Activated T-helper 2 cell treated with anti-CD3 and anti-CD28 coated beads, Interferon-gamma antibody, Interleukin-2, Interleukin-4, amounts not matched to agents 10 μg/mL and 5 μg/mL and 100 μg/mL, durations not matched to agents 14 hours and 24 hours and 36 hours (primary cell): ENCODE results near the gene KLHL10. TPM values are rescaled to one million over a fixed set of nuclear protein-coding genes. Genes with fewer than 3 reads are reported as not detected.
A peak's percentile ranks its signal among the peaks of the same experiment; 100 is the strongest.
"Not testable (repeated sequence)": the region's sequence is repeated elsewhere in the genome, so short reads cannot be mapped to it uniquely, and the experiment has no call there.

Experiments
- DNase-seq: peaks from one replicate; pipeline ENCODE4 v3.0.0; 2021; ENCODE audit warnings: low spot score
- H3K27ac Mint-ChIP-seq: one replicate; pipeline ENCODE4 v1.8.0; 2021; ENCODE audit warnings: mixed read lengths
- H3K27me3 Mint-ChIP-seq: one replicate; pipeline ENCODE4 v1.8.0; 2021; ENCODE audit warnings: low read depth, mixed read lengths
- H3K36me3 Mint-ChIP-seq: one replicate; pipeline ENCODE4 v1.8.0; 2021; ENCODE audit warnings: low read depth, mixed read lengths
- H3K4me1 Mint-ChIP-seq: one replicate; pipeline ENCODE4 v1.8.0; 2021; ENCODE audit warnings: low read depth, mixed read lengths
- H3K4me3 Mint-ChIP-seq: one replicate; pipeline ENCODE4 v1.8.0; 2021; ENCODE audit warnings: low read depth, mild to moderate bottlenecking, moderate library complexity, mixed read lengths
- H3K9me3 Mint-ChIP-seq: one replicate; pipeline ENCODE4 v1.8.0; 2021; ENCODE audit warnings: mixed read lengths
- intact Hi-C: fragments of 100-400 bp; cut with micrococcal nuclease; formaldehyde crosslinking; loops from one replicate; pipeline ENCODE4 v1.15.1; 2023
- total RNA-seq: library from RNA; stranded (reverse); gene quantifications from 2 replicates; pipeline ENCODE4 v1.2.3, GENCODE V29; 2022

KLHL10 gene
- total RNA-seq, 1 donor from 2014 or later = 0.23 TPM

- DNase-seq = no peak
- no peaks in the 10 kb centered on the region for H3K9me3 Mint-ChIP-seq
- peak overlapping the region; percentile 75 for H3K27ac Mint-ChIP-seq
- H3K4me1 Mint-ChIP-seq = peaks cover 47% of the 10 kb centered on the region
- intact Hi-C loops = no loop called here
- H3K27me3 Mint-ChIP-seq = no peaks in the 10 kb centered on the region
- peaks cover 84% of the 10 kb centered on the region for H3K36me3 Mint-ChIP-seq
- no peak overlapping the region for H3K4me3 Mint-ChIP-seq
Observed at GRCh38 chr17:41871789-41872188, 34.2 kb downstream of the KLHL10 start.

GRCh38 chr17:41873559-41874292, 36.1 kb downstream of the KLHL10 start:
- Mint-ChIP-seq H3K36me3 (peaks cover 84% of the 10 kb centered on the region), H3K9me3 (no peaks in the 10 kb centered on the region), H3K27me3 (no peaks in the 10 kb centered on the region), H3K27ac (no peak overlapping the region), H3K4me1 (peaks cover 31% of the 10 kb centered on the region), H3K4me3 (no peak overlapping the region)
- no peak for DNase-seq
- intact Hi-C loops = no loop called here

- DNase-seq, intact Hi-C loops, H3K27me3 Mint-ChIP-seq, H3K9me3 Mint-ChIP-seq, H3K4me3 Mint-ChIP-seq, H3K27ac Mint-ChIP-seq: not testable (repeated sequence)
- H3K36me3 Mint-ChIP-seq = peaks cover 82% of the 10 kb centered on the region
- peaks cover 26% of the 10 kb centered on the region for H3K4me1 Mint-ChIP-seq
Observed at GRCh38 chr17:41874293-41874670, 36.7 kb downstream of the KLHL10 start.

- H3K27ac Mint-ChIP-seq = no peak overlapping the region
Observed at GRCh38 chr17:41880130-41880529, 42.5 kb downstream of the KLHL10 start.

GRCh38 chr17:41882756-41883155, 45.1 kb downstream of the KLHL10 start:
- H3K4me1 Mint-ChIP-seq = peaks cover 7% of the 10 kb centered on the region
- no peaks in the 10 kb centered on the region for H3K27me3 Mint-ChIP-seq
- intact Hi-C loops = no loop called here
- no peak overlapping the region for H3K4me3 Mint-ChIP-seq
- no peak for DNase-seq
- peaks cover 69% of the 10 kb centered on the region for H3K36me3 Mint-ChIP-seq
- no peaks in the 10 kb centered on the region for H3K9me3 Mint-ChIP-seq
- H3K27ac Mint-ChIP-seq = peak overlapping the region; percentile 20

More at GRCh38 chr17:41880130-41880529, 42.5 kb downstream of the KLHL10 start:
- peaks cover 7% of the 10 kb centered on the region for H3K4me1 Mint-ChIP-seq
- H3K36me3 Mint-ChIP-seq = peaks cover 63% of the 10 kb centered on the region
- DNase-seq = no peak
- H3K9me3 Mint-ChIP-seq = no peaks in the 10 kb centered on the region
- no peaks in the 10 kb centered on the region for H3K27me3 Mint-ChIP-seq
- intact Hi-C loops = no loop called here
- no peak overlapping the region for H3K4me3 Mint-ChIP-seq

- H3K27ac Mint-ChIP-seq = no peak overlapping the region
- H3K4me1 Mint-ChIP-seq = peaks cover 3% of the 10 kb centered on the region
- DNase-seq = no peak
- H3K9me3 Mint-ChIP-seq = no peaks in the 10 kb centered on the region
- H3K4me3 Mint-ChIP-seq = no peak overlapping the region
- peaks cover 66% of the 10 kb centered on the region for H3K36me3 Mint-ChIP-seq
- intact Hi-C loops = loop anchor here (1.0 kb wide), 1 partner anchor 147 kb away; no protein-coding TSS in a partner anchor
- H3K27me3 Mint-ChIP-seq = no peaks in the 10 kb centered on the region
Observed at GRCh38 chr17:41885733-41886132, 48.1 kb downstream of the KLHL10 start.

GRCh38 chr17:41888332-41888965, 50.8 kb downstream of the KLHL10 start:
- no peak overlapping the region for H3K27ac Mint-ChIP-seq
- H3K9me3 Mint-ChIP-seq = no peaks in the 10 kb centered on the region
- H3K27me3 Mint-ChIP-seq = no peaks in the 10 kb centered on the region
- no peak for DNase-seq
- no peak overlapping the region for H3K4me3 Mint-ChIP-seq
- peaks cover 68% of the 10 kb centered on the region for H3K36me3 Mint-ChIP-seq
- no peaks in the 10 kb centered on the region for H3K4me1 Mint-ChIP-seq
- intact Hi-C loops = no loop called here

- intact Hi-C loops = no loop called here
- no peak overlapping the region for H3K4me3 Mint-ChIP-seq
- no peaks in the 10 kb centered on the region for H3K9me3 Mint-ChIP-seq
- no peak for DNase-seq
- H3K4me1 Mint-ChIP-seq = no peaks in the 10 kb centered on the region
- H3K36me3 Mint-ChIP-seq = peaks cover 60% of the 10 kb centered on the region
- no peaks in the 10 kb centered on the region for H3K27me3 Mint-ChIP-seq
- H3K27ac Mint-ChIP-seq = no peak overlapping the region
Observed at GRCh38 chr17:41891135-41892020, 53.8 kb downstream of the KLHL10 start.

- H3K27ac Mint-ChIP-seq = no peak overlapping the region
- no peak overlapping the region for H3K4me3 Mint-ChIP-seq
- no peaks in the 10 kb centered on the region for H3K9me3 Mint-ChIP-seq
- intact Hi-C loops = no loop called here
- no peaks in the 10 kb centered on the region for H3K4me1 Mint-ChIP-seq
- H3K36me3 Mint-ChIP-seq = peaks cover 62% of the 10 kb centered on the region
- no peak for DNase-seq
- no peaks in the 10 kb centered on the region for H3K27me3 Mint-ChIP-seq
Observed at GRCh38 chr17:41892021-41892376, 54.4 kb downstream of the KLHL10 start.

GRCh38 chr17:41893384-41893783, 55.8 kb downstream of the KLHL10 start:
- intact Hi-C loops = no loop called here
- no peaks in the 10 kb centered on the region for H3K27me3 Mint-ChIP-seq
- no peaks in the 10 kb centered on the region for H3K9me3 Mint-ChIP-seq
- no peaks in the 10 kb centered on the region for H3K4me1 Mint-ChIP-seq
- no peak for DNase-seq
- no peak overlapping the region for H3K27ac Mint-ChIP-seq
- peaks cover 63% of the 10 kb centered on the region for H3K36me3 Mint-ChIP-seq
- H3K4me3 Mint-ChIP-seq = no peak overlapping the region

- Mint-ChIP-seq H3K27me3 (no peaks in the 10 kb centered on the region), H3K9me3 (no peaks in the 10 kb centered on the region), H3K4me3 (no peak overlapping the region), H3K4me1 (no peaks in the 10 kb centered on the region), H3K27ac (no peak overlapping the region), H3K36me3 (peaks cover 68% of the 10 kb centered on the region)
- DNase-seq = no peak
- intact Hi-C loops = no loop called here
Observed at GRCh38 chr17:41894791-41895331, 57.2 kb downstream of the KLHL10 start.

GRCh38 chr17:41895617-41896016, 58.0 kb downstream of the KLHL10 start:
- Mint-ChIP-seq H3K27me3 (no peaks in the 10 kb centered on the region), H3K4me3 (no peak overlapping the region), H3K4me1 (no peaks in the 10 kb centered on the region), H3K9me3 (no peaks in the 10 kb centered on the region), H3K36me3 (peaks cover 65% of the 10 kb centered on the region), H3K27ac (no peak overlapping the region)
- DNase-seq = no peak
- intact Hi-C loops = no loop called here
